H1 (cell line): ENCODE results near the gene WDR33. TPM values are rescaled to one million over a fixed set of nuclear protein-coding genes. Genes with fewer than 3 reads are reported as not detected.

Experiments
- CBX5 ChIP-seq: fragments of 300-800, 300-1000 bp; sonication (generic); IDR thresholded peaks from 2 replicates; pipeline ENCODE4 v1.7.1; 2016; ENCODE audit warnings: antibody characterized with exemption, low read length, low read depth
- CREB1 ChIP-seq: IDR thresholded peaks from 2 replicates; pipeline ENCODE4 v1.6.1; 2012; ENCODE audit warnings: inconsistent platforms
- KDM5A ChIP-seq: fragments of 200-600 bp; IDR thresholded peaks from 2 replicates; pipeline ENCODE4 v1.7.1; 2012; ENCODE audit warnings: mild to moderate bottlenecking, low read length, inconsistent platforms, mixed read lengths
- POU5F1 ChIP-seq: IDR thresholded peaks from 2 replicates; pipeline ENCODE4 v1.6.1; 2011; ENCODE audit warnings: low read depth, mild to moderate bottlenecking, low read length, moderate library complexity
- RAD21 ChIP-seq, 2 experiments: IDR thresholded peaks in 1 of 2; conservative IDR thresholded peaks in 1 of 2; 2 replicates each; pipeline ENCODE4 v1.6.1; 2011; ENCODE audit warnings: low read depth in 2 of 2, low read length in 2 of 2, improper control_type of control experiment in 1 of 2, inconsistent platforms in 1 of 2, mild to moderate bottlenecking in 1 of 2, moderate library complexity in 1 of 2
- SRF ChIP-seq: IDR thresholded peaks from 2 replicates; pipeline ENCODE4 v1.6.1; 2011; ENCODE audit warnings: mild to moderate bottlenecking, low read depth, low read length, moderate library complexity
- TAF1 ChIP-seq: IDR thresholded peaks from 2 replicates; pipeline ENCODE4 v1.6.1; 2011; ENCODE audit warnings: mild to moderate bottlenecking, low read depth, low read length
- polyA plus RNA-seq, 7 experiments: library from polyadenylated mRNA; depleted of rRNA in 3 of 7; stranded (reverse) in 5 of 7; unstranded in 2 of 7; fragments of >200 nt in 5 of 7; fragments of 200-250 nt in 2 of 7; gene quantifications; 1 replicate in 5 of 7; 2 replicates in 1 of 7; 4 replicates in 1 of 7; pipeline versions ENCODE4 v1.2.1 to v1.2.3, GENCODE V29; 2011 to 2013; ENCODE audit warnings: missing spikeins in 2 of 7, mixed read lengths in 2 of 7
- total RNA-seq: library from RNA; stranded (reverse); fragmentation: NEBNext Ultra II Directional; extraction: Animal tissue kit (Norgen Biotek cat#: 25700); gene quantifications from 2 replicates; pipeline ENCODE4 v1.2.1, GENCODE V29; 2021
- TF ChIP-seq, protein P1 (sequence below): fragments of 300-600 bp; sonication (generic); IDR thresholded peaks from 2 replicates; pipeline ENCODE4 v1.7.1; 2012; ENCODE audit warnings: low read length, moderate library complexity, mild to moderate bottlenecking, inconsistent platforms; ENCODE audit not compliant: insufficient replicate concordance

The WDR33 gene
- total and polyA plus RNA-seq, 2 of the 8 experiments (the other 6 are each of a cell fraction or from before 2014, with no cell fraction given) = 18.1 to 82.7 TPM

DNA sequence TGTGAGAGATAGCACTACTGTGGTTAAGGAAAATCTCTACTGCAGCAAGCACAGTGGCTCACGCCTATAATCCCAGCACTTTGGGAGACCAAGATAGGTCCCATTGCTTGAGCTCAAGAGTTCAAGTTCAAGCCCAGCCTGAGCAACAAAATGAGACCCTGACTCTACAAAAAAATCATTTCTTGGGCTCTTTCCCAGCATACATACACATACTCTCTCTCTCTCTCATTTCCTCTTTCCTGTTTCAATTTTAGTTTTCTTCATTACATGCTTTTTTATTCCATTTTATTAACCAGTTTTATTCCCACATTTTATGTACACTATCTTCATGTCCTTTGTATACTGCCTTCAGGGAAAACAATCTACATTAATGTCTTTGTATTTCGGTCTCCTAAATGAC lies 14.6 kb downstream of the WDR33 start (continued):
- TF ChIP-seq, protein P1, sequence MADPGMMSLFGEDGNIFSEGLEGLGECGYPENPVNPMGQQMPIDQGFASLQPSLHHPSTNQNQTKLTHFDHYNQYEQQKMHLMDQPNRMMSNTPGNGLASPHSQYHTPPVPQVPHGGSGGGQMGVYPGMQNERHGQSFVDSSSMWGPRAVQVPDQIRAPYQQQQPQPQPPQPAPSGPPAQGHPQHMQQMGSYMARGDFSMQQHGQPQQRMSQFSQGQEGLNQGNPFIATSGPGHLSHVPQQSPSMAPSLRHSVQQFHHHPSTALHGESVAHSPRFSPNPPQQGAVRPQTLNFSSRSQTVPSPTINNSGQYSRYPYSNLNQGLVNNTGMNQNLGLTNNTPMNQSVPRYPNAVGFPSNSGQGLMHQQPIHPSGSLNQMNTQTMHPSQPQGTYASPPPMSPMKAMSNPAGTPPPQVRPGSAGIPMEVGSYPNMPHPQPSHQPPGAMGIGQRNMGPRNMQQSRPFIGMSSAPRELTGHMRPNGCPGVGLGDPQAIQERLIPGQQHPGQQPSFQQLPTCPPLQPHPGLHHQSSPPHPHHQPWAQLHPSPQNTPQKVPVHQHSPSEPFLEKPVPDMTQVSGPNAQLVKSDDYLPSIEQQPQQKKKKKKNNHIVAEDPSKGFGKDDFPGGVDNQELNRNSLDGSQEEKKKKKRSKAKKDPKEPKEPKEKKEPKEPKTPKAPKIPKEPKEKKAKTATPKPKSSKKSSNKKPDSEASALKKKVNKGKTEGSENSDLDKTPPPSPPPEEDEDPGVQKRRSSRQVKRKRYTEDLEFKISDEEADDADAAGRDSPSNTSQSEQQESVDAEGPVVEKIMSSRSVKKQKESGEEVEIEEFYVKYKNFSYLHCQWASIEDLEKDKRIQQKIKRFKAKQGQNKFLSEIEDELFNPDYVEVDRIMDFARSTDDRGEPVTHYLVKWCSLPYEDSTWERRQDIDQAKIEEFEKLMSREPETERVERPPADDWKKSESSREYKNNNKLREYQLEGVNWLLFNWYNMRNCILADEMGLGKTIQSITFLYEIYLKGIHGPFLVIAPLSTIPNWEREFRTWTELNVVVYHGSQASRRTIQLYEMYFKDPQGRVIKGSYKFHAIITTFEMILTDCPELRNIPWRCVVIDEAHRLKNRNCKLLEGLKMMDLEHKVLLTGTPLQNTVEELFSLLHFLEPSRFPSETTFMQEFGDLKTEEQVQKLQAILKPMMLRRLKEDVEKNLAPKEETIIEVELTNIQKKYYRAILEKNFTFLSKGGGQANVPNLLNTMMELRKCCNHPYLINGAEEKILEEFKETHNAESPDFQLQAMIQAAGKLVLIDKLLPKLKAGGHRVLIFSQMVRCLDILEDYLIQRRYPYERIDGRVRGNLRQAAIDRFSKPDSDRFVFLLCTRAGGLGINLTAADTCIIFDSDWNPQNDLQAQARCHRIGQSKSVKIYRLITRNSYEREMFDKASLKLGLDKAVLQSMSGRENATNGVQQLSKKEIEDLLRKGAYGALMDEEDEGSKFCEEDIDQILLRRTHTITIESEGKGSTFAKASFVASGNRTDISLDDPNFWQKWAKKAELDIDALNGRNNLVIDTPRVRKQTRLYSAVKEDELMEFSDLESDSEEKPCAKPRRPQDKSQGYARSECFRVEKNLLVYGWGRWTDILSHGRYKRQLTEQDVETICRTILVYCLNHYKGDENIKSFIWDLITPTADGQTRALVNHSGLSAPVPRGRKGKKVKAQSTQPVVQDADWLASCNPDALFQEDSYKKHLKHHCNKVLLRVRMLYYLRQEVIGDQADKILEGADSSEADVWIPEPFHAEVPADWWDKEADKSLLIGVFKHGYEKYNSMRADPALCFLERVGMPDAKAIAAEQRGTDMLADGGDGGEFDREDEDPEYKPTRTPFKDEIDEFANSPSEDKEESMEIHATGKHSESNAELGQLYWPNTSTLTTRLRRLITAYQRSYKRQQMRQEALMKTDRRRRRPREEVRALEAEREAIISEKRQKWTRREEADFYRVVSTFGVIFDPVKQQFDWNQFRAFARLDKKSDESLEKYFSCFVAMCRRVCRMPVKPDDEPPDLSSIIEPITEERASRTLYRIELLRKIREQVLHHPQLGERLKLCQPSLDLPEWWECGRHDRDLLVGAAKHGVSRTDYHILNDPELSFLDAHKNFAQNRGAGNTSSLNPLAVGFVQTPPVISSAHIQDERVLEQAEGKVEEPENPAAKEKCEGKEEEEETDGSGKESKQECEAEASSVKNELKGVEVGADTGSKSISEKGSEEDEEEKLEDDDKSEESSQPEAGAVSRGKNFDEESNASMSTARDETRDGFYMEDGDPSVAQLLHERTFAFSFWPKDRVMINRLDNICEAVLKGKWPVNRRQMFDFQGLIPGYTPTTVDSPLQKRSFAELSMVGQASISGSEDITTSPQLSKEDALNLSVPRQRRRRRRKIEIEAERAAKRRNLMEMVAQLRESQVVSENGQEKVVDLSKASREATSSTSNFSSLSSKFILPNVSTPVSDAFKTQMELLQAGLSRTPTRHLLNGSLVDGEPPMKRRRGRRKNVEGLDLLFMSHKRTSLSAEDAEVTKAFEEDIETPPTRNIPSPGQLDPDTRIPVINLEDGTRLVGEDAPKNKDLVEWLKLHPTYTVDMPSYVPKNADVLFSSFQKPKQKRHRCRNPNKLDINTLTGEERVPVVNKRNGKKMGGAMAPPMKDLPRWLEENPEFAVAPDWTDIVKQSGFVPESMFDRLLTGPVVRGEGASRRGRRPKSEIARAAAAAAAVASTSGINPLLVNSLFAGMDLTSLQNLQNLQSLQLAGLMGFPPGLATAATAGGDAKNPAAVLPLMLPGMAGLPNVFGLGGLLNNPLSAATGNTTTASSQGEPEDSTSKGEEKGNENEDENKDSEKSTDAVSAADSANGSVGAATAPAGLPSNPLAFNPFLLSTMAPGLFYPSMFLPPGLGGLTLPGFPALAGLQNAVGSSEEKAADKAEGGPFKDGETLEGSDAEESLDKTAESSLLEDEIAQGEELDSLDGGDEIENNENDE = no peak
- TF ChIP-seq TAF1 (no peak), RAD21 (IDR thresholded peaks at IDR 0.05 in 1 of 2, conservative IDR thresholded peaks at IDR 0.05 in 1 of 2; ENCODE audit: low read depth in 2 of 2, low read length in 2 of 2) (no peak), CBX5 (no peak), KDM5A (no peak), CREB1 (no peak), POU5F1 (no peak), SRF (no peak)
